Prostate gland (tissue), 2 donors: ENCODE data around the gene NR5A2.

Experiments used
- POLR2A ChIP-seq: fragments of 450-650 bp; IDR thresholded peaks from one replicate; pipeline ENCODE4 v1.6.1; 2016; ENCODE audit warnings: antibody characterized with exemption, mild to moderate bottlenecking
- POLR2AphosphoS5 ChIP-seq: sonication (generic); formaldehyde crosslinking; IDR thresholded peaks from one replicate; pipeline ENCODE4 v1.6.1; 2017; ENCODE audit warnings: antibody characterized with exemption
- TF ChIP-seq, protein P1 (sequence below), 4 experiments: fragments of 200-600 bp in 2 of 4; fragments of 450-650 bp in 2 of 4; sonication (generic) in 2 of 4; IDR thresholded peaks; 1 replicate in 3 of 4; 2 replicates in 1 of 4; pipeline ENCODE4 v1.5.1; 2016 to 2019; ENCODE audit warnings: antibody characterized with exemption in 4 of 4, mild to moderate bottlenecking in 2 of 4, moderate library complexity in 2 of 4

DNA sequence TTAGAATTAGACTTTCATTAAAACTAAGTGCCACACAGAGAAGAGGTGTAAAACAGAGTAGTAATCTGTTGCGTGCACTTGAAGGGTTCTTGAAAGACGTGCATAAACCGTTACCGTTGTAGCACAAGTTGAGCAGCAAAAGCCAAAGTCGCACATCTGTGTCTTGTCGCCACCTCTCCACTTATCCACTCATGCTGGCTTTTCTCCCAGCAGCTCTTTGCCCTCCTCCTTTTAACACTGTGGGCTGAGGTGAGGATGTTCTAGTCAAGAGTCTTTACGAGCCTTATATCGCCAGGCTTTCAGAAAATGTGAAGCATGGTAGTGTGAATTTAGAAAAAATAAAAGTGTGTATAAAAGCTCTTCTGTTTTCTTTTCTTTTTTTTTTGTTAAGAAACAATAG, 48.0 kb downstream of the NR5A2 start:
- TF ChIP-seq, protein P1, sequence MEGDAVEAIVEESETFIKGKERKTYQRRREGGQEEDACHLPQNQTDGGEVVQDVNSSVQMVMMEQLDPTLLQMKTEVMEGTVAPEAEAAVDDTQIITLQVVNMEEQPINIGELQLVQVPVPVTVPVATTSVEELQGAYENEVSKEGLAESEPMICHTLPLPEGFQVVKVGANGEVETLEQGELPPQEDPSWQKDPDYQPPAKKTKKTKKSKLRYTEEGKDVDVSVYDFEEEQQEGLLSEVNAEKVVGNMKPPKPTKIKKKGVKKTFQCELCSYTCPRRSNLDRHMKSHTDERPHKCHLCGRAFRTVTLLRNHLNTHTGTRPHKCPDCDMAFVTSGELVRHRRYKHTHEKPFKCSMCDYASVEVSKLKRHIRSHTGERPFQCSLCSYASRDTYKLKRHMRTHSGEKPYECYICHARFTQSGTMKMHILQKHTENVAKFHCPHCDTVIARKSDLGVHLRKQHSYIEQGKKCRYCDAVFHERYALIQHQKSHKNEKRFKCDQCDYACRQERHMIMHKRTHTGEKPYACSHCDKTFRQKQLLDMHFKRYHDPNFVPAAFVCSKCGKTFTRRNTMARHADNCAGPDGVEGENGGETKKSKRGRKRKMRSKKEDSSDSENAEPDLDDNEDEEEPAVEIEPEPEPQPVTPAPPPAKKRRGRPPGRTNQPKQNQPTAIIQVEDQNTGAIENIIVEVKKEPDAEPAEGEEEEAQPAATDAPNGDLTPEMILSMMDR (IDR thresholded peaks at IDR 0.05) = no peak
- TF ChIP-seq POLR2A (no peak), POLR2AphosphoS5 (no peak)
